HUDEP-2 (cell line): Measurements from ENCODE around the gene ETV6.

ENCODE experiments used
- DNase-seq, 76 experiments: peaks; one replicate each; lab custom pipeline; 2025; ENCODE audit not compliant: unreplicated experiment in 76 of 76; lab: John Stamatoyannopoulos, UW

The ETV6 gene

DNA sequence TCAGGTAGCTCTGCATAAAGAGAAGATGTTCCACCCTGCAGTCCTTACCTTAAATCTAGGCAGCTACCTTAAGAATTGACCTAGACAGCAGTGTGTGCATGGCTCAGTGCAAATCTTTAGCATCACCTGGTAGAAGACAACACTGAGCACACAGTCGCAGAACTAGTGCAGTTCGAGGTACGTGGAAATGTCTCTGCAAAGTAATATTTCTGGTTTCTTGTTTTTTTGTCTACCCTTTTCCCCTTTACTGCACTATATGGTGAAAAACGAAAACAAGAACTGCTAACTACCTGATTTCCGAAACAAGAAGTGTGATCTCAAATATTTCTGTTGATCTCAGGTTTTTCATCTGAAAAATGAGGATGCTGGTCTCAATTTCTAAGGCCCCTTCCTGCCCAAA is 82.5 kb downstream of the ETV6 start:
- no peak for DNase-seq

DNA sequence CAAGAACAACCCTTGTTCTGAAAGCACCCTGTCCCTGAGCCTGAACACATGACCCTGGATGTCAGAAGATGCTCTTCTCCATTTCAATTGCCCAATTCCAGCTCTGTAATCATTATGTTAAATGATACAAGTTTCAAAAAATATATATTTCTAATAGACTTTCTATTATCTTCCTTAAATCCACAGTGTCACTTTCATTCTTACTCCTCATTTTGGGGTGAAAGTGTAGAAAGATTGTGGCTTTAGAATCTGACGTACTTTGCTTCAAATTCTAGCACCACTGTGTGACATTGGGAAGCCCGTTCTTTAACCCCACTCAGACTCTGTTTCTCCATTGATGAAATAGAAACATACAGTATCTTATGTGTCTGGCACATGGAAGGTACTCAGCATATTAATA is 83.2 kb downstream of the ETV6 start:
- no peak for DNase-seq

DNA sequence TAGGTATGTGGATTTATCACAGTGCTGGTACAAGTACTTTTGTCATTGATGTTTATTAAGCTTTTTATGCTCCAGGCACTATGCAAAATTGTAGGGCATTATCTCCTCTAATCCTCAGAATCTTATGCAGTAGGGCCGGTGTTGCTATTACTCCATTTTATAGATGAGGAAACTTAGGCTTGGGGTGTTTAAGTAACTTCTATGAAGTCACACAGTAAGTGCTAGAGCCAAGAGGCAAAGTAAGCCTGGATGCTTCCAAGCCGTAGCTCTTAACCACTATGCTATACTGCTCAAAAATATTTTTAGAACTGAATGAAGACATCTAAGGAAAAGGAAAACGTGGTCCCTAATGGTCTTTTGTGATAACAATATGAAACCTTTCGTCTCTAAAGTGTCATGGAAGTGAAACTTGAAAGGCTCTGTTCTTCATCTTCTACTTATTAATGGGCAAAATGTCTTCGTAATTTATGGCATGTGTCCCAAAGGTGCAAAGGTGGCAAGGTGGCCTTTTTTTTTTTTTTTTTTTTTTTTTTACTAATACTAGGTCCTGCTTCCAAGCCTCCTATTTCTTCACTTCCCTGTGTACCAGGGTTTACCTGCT is 85.2 kb downstream of the ETV6 start:
- no peak for DNase-seq

DNA sequence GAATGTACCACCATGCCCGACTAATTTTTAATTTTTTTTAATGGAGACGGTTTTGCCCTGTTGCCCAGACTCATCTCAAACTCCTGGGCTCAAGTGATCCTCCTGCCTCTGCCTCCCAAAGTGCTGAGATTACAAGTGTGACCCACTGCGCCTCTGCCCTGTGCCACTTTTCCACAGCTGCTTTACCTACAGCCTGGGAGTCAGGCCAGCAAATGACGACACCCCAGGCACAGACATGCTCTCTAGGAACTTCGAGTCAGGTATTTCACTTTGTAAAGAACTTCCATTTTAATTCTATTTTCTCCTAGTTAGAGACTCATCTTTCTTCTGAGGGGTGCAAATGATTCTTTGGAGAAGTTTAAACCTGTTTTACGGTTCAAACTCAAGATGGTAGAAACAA is 89.0 kb downstream of the ETV6 start:
- no peak for DNase-seq

DNA sequence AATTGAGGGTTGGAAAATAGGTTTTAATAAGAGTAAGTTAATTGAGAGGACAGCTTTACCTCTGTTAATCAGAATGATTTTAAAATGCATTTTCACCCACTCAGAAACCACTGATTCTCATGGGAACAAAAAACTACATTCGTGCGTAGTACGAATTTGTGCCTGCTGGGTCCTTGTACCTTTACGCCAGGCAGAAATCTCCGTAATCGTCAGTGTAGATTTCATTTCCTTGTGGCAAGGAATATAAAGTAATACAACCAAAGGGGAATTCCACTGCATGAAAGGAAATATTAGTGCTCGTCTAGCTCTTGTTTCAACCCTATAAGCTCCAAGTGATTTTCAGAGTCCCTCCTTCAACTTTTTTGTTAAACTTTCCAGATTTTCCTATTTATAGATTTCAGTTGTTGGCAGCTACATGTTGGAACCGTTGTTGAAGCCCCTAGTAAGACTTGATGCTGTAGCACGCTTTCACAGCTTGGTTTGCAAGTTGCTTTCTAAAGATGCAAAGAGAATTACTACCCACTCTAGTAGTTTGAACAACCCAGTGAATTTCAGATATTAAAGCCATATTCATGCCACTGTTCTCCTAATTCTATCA is 90.6 kb downstream of the ETV6 start:
- no peak for DNase-seq

DNA sequence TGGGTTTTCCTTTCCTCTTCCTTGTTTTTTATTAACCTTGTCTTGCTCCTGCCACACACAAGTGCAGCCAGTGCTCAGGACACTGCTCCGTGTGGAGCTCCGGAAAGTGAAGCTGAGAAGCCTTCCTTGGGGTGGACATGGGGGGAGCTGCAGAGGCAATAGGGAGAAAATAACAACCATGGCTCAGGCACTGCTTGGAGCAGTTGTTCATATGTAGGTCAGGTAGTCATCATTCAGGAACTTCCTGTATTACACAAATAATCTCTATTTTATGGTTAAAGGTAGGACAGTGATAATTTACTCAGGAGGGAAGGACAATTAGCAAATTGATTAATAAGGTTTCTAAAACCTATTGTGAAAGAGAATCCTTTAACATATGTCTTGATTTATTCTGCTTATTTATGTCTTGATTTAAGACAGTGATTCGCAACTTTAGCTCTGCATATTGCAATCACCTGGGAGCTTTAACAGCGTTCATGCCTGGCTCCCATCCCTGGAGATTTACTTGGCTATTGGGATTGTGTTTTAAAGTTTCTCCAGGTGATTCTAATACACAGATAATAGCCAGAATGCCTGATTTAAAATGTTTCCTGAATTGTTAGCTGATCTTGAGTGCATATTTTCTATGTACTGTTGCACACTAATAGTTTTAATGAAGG is 92.1 kb downstream of the ETV6 start:
- no peak for DNase-seq

DNA sequence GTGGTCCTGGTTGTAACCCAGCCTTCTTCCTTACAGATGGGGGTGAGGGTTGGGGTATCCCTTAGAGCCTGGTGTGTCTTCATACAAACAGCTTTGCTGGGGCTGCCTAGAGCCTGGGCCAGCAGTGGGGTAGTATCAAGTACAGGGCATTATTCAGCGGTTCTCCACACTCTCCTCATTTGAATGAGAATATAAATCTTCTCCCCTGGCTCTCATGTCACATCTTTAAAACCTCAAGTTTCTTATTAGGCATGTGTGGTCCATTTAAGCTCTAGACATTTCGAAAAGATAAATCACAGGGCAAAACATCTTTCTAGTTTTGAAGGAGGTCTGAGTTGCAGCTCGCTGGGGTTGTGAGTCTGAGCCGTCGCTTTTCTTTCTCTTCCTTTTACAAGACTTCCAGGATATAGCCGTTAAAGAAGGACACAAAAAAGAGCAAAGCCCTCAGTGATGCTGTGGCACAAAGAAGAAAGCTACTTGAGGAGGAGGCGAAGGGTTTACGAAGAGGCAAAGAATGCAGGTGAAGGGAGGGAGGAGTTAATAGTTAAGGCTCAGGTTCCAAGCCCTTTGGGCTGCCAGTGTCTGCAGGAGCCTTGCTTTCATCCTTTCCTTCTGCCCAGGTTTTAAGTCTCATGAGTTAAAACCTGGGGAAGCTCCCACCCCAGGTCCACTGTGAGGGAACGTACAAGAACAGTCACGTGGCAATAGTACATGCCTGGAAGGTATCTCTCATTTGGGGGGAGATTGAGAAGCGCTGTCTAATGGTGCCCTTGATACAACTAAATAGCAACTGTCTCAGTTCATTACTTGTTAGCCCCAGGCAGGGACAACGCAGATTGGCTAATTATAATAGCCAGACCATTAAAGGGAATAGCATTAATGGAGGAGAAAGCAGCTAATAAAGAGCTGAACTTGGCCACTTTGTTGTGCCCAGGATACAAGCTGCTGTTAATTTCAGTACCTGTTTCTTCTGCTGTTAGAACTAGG is 94.2 kb downstream of the ETV6 start:
- no peak for DNase-seq

DNA sequence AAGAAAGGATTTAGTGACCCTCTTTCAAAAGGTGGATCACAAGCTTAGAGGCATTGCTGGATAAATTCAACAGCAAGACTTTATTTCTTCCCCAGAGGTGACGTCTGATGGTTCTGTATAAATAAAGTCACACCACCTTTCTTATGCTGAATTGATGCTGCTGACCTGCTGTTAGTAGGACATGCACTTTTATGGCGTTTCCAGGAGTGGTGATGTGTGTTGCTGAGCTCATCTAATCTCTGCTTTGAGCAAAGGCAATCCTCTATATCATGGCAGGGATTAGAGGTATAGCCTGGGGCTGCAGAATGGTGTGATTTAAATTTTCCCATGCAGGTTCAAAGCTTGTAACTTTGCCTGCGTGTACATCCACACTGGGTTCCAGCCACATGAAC is 94.9 kb downstream of the ETV6 start:
- no peak for DNase-seq

DNA sequence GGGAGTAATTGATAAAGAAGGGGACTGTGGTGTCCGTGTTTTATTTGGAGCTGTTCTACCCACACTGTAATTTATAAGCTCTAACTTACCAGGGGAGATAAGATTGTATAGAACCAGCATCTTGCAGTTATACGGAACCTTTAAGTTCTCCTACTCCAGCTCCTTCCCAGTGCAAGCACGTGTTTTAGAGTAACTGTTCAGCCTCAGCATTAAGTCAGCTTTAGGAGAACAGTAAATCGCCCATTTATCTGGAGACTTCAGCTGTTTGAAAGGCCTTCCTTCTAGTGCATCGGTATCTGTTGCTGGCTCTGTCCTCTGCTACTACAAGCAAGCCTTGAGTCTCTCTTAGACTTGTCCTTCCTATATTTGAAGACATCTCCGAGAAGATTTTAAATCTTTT is 95.6 kb downstream of the ETV6 start:
- DNase-seq: no peak

DNA sequence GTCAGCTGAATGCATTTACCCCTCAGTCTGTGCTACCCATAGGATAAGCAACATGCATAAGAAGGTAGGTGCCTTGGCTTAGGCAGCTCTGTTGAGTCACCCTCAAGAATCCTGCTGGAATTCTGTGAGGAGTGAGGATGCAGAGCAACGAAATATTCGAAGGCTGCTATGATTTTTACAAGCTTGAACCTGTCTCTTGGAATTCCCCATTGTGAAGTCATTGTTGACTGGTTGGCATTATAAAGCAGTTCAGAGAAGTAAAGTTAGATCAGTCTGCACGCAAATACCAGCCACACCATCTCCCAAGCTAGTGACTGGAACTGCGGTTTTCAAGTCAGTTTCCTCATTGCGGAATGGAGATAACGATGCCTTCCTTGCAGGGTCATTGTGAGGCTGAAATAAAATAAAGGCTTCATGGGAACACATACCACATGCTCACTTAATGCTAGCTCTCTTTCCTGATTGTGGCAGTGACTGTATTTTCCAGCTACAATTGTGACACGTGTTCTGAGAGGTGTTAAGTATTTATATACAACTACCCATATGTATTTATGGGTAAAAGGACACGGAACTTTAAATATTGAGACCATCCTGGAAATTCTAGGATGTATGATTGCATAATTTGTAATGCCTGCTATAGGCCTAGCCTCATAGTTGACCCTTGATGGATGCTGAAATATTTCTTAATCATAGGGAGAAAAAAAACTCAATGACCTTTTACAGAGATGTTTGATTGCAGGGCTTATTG is 96.7 kb downstream of the ETV6 start:
- DNase-seq: peak in 1 of 76 experiments; percentile 5

DNA sequence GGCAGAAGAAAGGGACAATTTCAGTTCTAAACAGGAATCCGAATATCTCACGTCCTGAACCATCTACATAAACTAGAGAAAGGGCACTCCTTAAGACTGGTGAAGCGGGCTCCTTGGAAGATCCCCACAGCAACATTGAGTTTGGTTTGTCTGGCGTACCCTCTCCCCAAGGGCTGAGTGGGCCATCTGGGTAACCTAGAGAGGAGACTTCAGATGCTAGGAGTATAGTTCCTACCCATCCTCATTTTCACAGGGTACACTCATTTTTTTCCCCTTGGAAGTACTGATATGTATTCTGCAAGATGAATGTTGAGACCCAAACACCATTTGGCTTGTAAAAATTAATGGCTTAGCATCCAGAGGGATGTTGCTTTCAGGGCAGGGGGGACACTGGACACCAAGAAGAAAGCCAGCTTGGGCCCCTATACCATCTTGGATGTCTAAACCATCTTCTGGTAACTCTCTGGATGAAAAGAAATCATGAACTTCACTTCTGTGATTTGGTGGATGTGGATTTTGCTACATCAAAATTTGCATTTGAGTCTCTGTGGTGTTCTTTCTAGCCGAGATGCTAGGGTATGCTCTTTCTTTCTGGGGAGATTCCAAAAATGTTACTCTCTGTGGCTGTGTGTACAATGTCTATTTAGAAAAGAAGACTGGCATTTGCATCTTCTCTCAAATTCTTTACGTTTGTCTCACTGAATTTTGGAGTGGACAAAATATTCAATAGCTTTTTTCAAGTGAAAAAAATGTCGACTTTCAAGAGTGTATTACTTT is 97.7 kb downstream of the ETV6 start:
- DNase-seq: no peak

DNA sequence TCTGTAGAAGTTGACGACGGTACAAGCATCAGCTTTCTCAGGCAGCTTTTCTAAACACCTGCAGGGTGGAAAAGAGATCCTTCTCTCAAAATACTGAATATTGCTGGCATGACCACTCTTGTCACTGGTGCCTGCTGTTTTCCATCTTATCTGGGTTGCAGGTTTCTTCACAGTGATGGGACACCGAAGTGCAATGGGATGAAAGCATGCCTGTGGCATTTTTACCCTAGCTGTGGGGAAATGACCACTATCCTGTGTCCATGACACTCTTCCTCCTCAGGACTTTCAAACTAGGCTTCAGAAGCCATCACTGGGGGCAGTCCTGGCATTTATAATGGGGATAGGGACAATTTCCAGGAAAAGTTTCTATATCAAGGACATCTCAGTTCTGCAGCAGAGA is 98.5 kb downstream of the ETV6 start:
- DNase-seq: no peak

DNA sequence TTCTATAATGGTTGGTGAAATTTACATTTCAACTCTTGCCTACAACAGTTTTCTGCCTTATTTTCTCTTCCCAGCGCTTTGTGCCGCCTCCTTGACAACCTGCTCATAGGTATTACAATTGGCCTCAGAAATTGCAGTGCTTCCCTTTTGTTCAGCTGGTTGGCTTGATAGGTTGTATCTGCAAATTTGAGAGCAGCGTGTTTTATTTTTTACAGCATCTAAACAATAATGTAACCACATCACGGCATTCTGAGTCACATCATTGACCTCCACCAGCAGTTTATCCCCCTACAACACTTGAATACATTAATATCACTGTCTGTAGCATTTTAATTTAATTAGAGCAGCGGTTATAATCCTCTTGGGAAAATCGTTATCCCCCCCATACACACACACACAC is 99.4 kb downstream of the ETV6 start:
- DNase-seq: no peak

DNA sequence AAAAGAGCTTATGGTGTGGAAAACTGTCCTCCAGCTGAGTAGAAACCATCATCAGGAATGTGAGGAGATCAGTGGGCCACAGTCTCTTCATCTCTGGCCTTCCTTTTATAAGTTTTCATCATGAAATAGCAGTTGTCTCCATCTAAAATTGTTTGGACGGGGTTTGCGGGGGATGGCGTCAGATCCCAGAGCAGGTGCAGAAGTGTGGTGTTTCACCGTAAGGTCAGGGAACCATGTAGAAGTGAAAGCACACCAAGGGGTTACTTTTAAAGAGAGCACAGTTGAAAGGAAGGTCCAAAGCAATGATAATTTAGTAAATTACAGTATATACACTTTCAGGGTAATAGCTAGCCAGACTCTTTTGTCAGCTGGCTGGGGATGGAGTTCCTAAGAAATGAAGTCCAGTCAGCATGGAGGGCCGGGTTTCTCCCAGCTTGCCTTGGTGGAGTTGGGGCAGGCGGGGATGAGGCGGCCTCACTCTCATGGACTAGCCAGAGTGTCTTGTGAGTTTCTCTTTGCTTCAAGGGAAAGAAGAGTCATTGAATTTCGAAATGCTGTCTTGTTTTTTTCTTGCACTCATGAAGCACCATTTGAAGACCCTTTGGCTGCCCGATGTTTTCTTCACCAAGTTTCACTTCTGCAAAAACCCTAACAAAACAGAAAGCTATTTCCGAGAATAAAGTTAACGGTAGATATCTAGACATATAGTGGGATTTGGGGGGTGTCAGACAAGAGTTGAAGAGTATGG is 100.6 kb downstream of the ETV6 start:
- DNase-seq: no peak

DNA sequence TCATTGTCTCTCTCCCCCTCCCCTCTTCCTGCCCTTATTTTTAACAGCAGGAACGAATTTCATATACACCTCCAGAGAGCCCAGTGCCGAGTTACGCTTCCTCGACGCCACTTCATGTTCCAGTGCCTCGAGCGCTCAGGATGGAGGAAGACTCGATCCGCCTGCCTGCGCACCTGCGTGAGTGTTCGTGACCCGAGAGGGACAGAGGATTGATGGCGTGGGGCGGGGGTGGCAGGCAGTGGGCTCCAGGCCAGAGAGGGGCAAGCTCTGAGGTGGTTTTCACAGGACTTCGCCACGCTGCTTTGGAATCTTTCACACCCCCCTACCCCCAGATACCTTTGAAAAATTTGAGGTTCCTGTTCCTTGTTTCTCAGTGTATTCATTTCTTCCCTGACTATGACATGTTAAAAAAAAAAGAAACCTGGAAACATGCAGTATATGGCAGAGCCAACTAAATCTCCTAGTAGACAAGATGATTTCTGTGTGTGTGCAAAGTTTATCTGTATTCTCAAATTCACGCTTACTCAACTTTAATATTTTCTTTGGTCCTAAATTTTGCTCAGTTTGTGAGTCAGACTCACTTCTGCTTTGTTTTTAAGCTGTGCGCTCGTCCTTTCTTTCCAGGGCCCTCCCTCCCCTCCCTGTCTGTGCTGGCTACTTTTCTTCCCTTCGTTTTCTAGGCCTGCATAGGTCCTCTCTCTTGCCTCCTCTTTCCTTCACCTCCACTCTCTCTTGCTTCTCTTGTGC is 103.1 kb downstream of the ETV6 start:
- DNase-seq: no peak

DNA sequence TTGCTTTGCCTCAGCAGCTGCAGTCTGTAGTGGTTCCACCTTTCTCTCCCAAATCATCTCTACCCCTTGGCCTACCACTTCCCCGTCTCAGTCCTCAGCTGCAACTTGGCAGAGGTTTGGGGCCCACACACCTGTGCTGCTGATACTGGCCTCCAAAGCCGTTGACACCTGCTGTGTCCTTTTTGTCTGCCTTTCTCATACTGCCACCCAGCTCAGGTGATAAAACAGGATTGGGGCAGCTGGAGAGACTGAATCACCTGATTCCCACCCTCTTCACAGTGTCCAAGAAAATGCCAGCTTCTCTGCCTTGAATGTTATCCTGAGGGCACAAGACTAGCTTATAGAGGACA is 103.7 kb downstream of the ETV6 start:
- no peak for DNase-seq

DNA sequence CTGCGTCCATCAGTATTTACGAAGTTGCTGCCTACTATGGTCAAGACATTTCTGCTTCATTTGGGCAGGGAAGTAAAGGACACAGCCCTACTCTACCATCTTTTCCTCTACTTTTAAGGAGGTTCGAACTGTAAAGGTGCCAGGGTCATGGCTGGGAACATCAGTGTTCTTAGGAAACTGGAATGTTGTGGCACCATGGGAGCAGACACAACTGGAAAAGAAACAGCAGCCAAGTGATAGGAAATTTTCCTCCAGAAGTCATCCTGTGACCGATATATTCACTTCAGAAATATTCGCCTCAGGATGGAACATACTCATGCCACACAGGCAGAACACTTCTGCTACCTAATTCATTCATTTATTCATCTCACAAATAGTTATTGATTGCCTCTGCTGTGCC is 104.4 kb downstream of the ETV6 start:
- no peak for DNase-seq

DNA sequence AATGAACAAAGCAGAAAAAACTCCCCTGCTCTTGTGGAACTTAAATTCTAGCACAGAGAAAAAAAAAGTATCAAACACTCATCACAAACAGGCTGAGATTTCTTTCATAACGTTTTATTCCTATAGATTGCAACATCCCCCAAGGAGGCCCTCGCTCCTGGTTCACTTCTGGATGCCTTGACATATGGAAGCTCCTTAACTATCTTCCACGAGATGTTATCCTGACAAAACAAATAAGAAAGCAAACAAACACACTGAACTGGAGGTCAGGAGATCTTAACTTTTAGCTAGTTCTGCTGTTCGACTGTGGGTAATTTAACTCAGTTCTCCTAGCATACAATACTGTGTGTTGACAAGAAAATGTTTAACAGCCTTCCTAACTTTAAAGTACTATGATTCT is 104.8 kb downstream of the ETV6 start:
- no peak for DNase-seq
